IMR-90 (cell line): Measurements from ENCODE around the gene RAD51B. TPM values are rescaled to one million over a fixed set of nuclear protein-coding genes. Genes with fewer than 3 reads are reported as not detected.

Experiments used
- ATAC-seq: fragments of 200-7000 bp; cut with Tn5 transposase; 2 replicates; pipeline ENCODE4 v1.9.1; 2020; ENCODE audit warnings: low read depth, mild to moderate bottlenecking, moderate library complexity
- BruUV-seq: library from RNA; stranded (reverse); fragments of 400-500 nt; replicated peaks from 2 replicates; lab custom pipeline; 2021; lab: Mats Ljungman, UMichigan
- CTCF ChIA-PET: fragments of 300-600 bp; formaldehyde crosslinking; extraction: SDS; loops from one replicate; lab custom pipeline; 2021; ENCODE audit warnings: antibody characterized with exemption; lab: Yijun Ruan, JAX
- POLR2A ChIA-PET: fragments of 300-600 bp; sonication (Branson Sonifier 250); formaldehyde crosslinking; loops from one replicate; lab custom pipeline; 2022; ENCODE audit warnings: antibody characterized with exemption; ENCODE audit not compliant: unreplicated experiment; lab: Charles Lee
- DNase-seq: peaks from one replicate; pipeline ENCODE4 v3.0.0; 2013
- H2AFZ ChIP-seq: replicated peaks from 2 replicates; pipeline ENCODE3; 2013; ENCODE audit warnings: low read length, mild to moderate bottlenecking; ENCODE audit not compliant: poor library complexity
- H2AK5ac ChIP-seq: 2 replicates; pipeline ENCODE4 v1.6.1; 2013; ENCODE audit warnings: low read depth, low read length, inconsistent platforms
- H2AK9ac ChIP-seq: replicated peaks from 2 replicates; pipeline ENCODE3; 2013; ENCODE audit warnings: mild to moderate bottlenecking, low read depth, low read length, moderate library complexity; ENCODE audit not compliant: poor library complexity
- H2BK120ac ChIP-seq: 2 replicates; pipeline ENCODE4 v1.6.1; 2013; ENCODE audit warnings: low read depth, low read length, inconsistent platforms
- H2BK15ac ChIP-seq: 3 replicates; pipeline ENCODE4 v1.6.1; 2013; ENCODE audit warnings: low read depth, low read length, inconsistent platforms
- H2BK20ac ChIP-seq: 2 replicates; pipeline ENCODE4 v1.6.1; 2013; ENCODE audit warnings: low read depth, mild to moderate bottlenecking, inconsistent platforms, low read length, moderate library complexity
- H2BK5ac ChIP-seq: 2 replicates; pipeline ENCODE4 v1.6.1; 2013; ENCODE audit warnings: mild to moderate bottlenecking, low read depth, low read length, inconsistent platforms; ENCODE audit not compliant: poor library complexity, severe bottlenecking
- H3K14ac ChIP-seq: replicated peaks from 2 replicates; pipeline ENCODE4 v1.6.1; 2013; ENCODE audit warnings: low read depth, low read length, inconsistent platforms
- H3K18ac ChIP-seq: 2 replicates; pipeline ENCODE4 v1.6.1; 2013; ENCODE audit warnings: low read depth, low read length, control low read depth
- H3K23ac ChIP-seq: 2 replicates; pipeline ENCODE4 v1.6.1; 2013; ENCODE audit warnings: low read depth, low read length, inconsistent platforms
- H3K27ac ChIP-seq: 2 replicates; pipeline ENCODE4 v1.5.1; 2013; ENCODE audit warnings: mild to moderate bottlenecking, control low read depth, low read length; ENCODE audit not compliant: insufficient read depth
- H3K27me3 ChIP-seq: 2 replicates; pipeline ENCODE4 v1.6.1; 2013; ENCODE audit warnings: low read length; ENCODE audit not compliant: control insufficient read depth, insufficient read depth
- H3K36me3 ChIP-seq: 2 replicates; pipeline ENCODE4 v1.6.1; 2013; ENCODE audit warnings: low read length, mixed read lengths; ENCODE audit not compliant: control insufficient read depth, insufficient read depth
- H3K4ac ChIP-seq: 2 replicates; pipeline ENCODE4 v1.6.1; 2013; ENCODE audit warnings: low read depth, low read length, inconsistent platforms
- H3K4me1 ChIP-seq: 2 replicates; pipeline ENCODE4 v1.6.1; 2013; ENCODE audit warnings: low read length, mixed read lengths; ENCODE audit not compliant: control insufficient read depth, insufficient read depth
- H3K4me2 ChIP-seq: 2 replicates; pipeline ENCODE4 v1.6.1; 2013; ENCODE audit warnings: low read depth, mild to moderate bottlenecking, control low read depth, low read length, moderate library complexity
- H3K4me3 ChIP-seq: 2 replicates; pipeline ENCODE4 v1.5.1; 2013; ENCODE audit warnings: low read depth, mild to moderate bottlenecking, control low read depth, low read length, moderate library complexity; ENCODE audit not compliant: insufficient read depth
- H3K56ac ChIP-seq: 2 replicates; pipeline ENCODE4 v1.6.1; 2013; ENCODE audit warnings: low read length, inconsistent platforms; ENCODE audit not compliant: insufficient read depth; ENCODE audit errors: extremely low read depth
- H3K79me1 ChIP-seq, 2 experiments: 2 replicates each; pipeline ENCODE4 v1.6.1; 2013; ENCODE audit warnings: low read length in 2 of 2, inconsistent platforms in 1 of 2, low read depth in 1 of 2
- H3K9ac ChIP-seq: 2 replicates; pipeline ENCODE4 v1.6.1; 2013; ENCODE audit warnings: low read depth, low read length, control low read depth
- H3K9me1 ChIP-seq: 2 replicates; pipeline ENCODE4 v1.6.1; 2013; ENCODE audit warnings: low read length, inconsistent platforms; ENCODE audit not compliant: insufficient read depth
- H3K9me3 ChIP-seq: 2 replicates; pipeline ENCODE4 v1.6.1; 2013; ENCODE audit warnings: low read length; ENCODE audit not compliant: control insufficient read depth, insufficient read depth
- H4K20me1 ChIP-seq: 2 replicates; pipeline ENCODE4 v1.6.1; 2013; ENCODE audit warnings: low read length, inconsistent platforms; ENCODE audit not compliant: insufficient read depth
- H4K5ac ChIP-seq: 2 replicates; pipeline ENCODE4 v1.6.1; 2013; ENCODE audit warnings: mild to moderate bottlenecking, low read depth, low read length, control low read depth
- H4K8ac ChIP-seq, 2 experiments: 2 replicates each; pipeline ENCODE4 v1.6.1; 2013; ENCODE audit warnings: low read depth in 2 of 2, low read length in 2 of 2, control low read depth in 1 of 2, inconsistent platforms in 1 of 2
- H4K91ac ChIP-seq: 2 replicates; pipeline ENCODE4 v1.6.1; 2013; ENCODE audit warnings: low read depth, low read length, inconsistent platforms; ENCODE audit not compliant: insufficient read depth
- FOS ChIP-seq: fragments of 150-350 bp; IDR thresholded peaks from 2 replicates; pipeline ENCODE4 v1.6.1; 2016; ENCODE audit warnings: low read depth, low read length
- MAFK ChIP-seq: IDR thresholded peaks from 2 replicates; pipeline ENCODE4 v1.6.1; 2012; ENCODE audit warnings: low read depth, low read length, improper control_type of control experiment
- USF2 ChIP-seq: fragments of 150-350 bp; IDR thresholded peaks from 2 replicates; pipeline ENCODE4 v1.6.1; 2017; ENCODE audit warnings: mild to moderate bottlenecking, antibody characterized with exemption, low read length, low read depth
- WGBS, 2 experiments: methylation state at CpG; one replicate each; pipeline versions ENCODE4 v1.1.5 to v1.1.7; 2013; ENCODE audit warnings: missing lambda C conversion rate in 2 of 2; ENCODE audit not compliant: insufficient read length in 1 of 2; ENCODE audit errors: extremely low coverage in 2 of 2; 5-methylcytosine and 5-hydroxymethylcytosine counted together
- dilution Hi-C: fragments of 300-500 bp; cut with HindIII; formaldehyde crosslinking; loops from one replicate; pipeline ENCODE4 v1.14.3; 2018; ENCODE audit warnings: low sequenced_read_pairs; ENCODE audit not compliant: unreplicated experiment
- in situ Hi-C: fragments of 300-500 bp; cut with MboI; formaldehyde crosslinking; loops from 3 replicates; pipeline ENCODE4 v1.14.3; 2019; ENCODE audit warnings: low sequenced_read_pairs, inconsistent platforms, mixed read lengths
- intact Hi-C: fragments of 100-400 bp; cut with micrococcal nuclease; formaldehyde crosslinking; loops from 2 replicates; pipeline ENCODE4 v1.10.0; 2022
- polyA plus RNA-seq, 3 experiments: library from polyadenylated mRNA; depleted of rRNA; stranded (reverse); fragments of >200 nt; gene quantifications; 2 replicates each; pipeline ENCODE4 v1.2.3, GENCODE V29; 2012; ENCODE audit warnings: low replicate concordance in 1 of 3
- total RNA-seq: library from RNA; depleted of rRNA; stranded (reverse); fragments of >200 nt; gene quantifications from 2 replicates; pipeline ENCODE4 v1.2.3, GENCODE V29; 2012

RAD51B gene
- total and polyA plus RNA-seq, 2 of the 4 experiments (the other 2 are of a cell fraction) = 5.1 to 18.8 TPM

GRCh38 chr14:67919259-67920032, 99.9 kb downstream of the RAD51B start (continued):
- no peak for TF ChIP-seq USF2

DNA sequence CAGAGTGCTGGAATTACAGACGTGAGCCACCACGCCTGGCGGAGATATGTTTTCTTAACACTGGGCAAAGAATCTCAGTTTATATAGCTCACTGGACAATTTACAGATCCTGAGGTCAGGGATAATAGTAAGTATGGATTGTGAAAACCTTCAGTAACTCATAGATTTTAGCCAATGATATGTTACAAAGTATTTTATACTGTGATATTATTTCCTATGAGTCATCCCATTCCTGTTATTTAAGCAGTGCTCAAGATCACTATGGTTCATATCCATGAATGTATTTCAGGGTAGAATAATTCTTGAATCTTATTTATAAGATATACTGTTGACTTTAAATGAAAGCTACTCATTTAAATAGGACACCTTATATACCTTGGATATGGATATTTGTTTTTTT, 107.2 kb downstream of the RAD51B start:
- DNase-seq = no peak
- Histone ChIP-seq H3K9me1 (no peaks in the 10 kb centered on the region), H3K27me3 (no peaks in the 10 kb centered on the region), H3K36me3 (no peaks in the 10 kb centered on the region), H4K8ac (no peak overlapping the region), H3K9me3 (peaks cover 3% of the 10 kb centered on the region; the same call in 1 of the 2 replicates), H2AK9ac (no peak overlapping the region), H3K14ac (no peak overlapping the region), H3K23ac (no peak overlapping the region), H3K27ac (no peak overlapping the region), H3K4me3 (no peak overlapping the region), H3K18ac (no peak overlapping the region), H3K4ac (no peak overlapping the region), H3K56ac (no peak overlapping the region), H2AFZ (no peak overlapping the region), H3K4me1 (no peaks in the 10 kb centered on the region), H3K79me1 (no peaks in the 10 kb centered on the region), H2AK5ac (no peak overlapping the region), H3K4me2 (no peak overlapping the region), H2BK5ac (no peak overlapping the region), H4K5ac (no peak overlapping the region), H4K20me1 (no peaks in the 10 kb centered on the region), H2BK120ac (no peak overlapping the region), H2BK15ac (no peak overlapping the region), H4K91ac (no peak overlapping the region), H2BK20ac (no peak overlapping the region), H3K9ac (no peak overlapping the region)
- in situ Hi-C loops (no loop called here), dilution Hi-C loops (no loop called here), intact Hi-C loops (no loop called here)
- no peak for ATAC-seq
- ChIA-PET CTCF (interaction anchor here (1.0 kb wide), 1 partner anchor 10 kb away, joined by 3 read pairs; no protein-coding TSS in a partner anchor), POLR2A (no interaction called here)
- BruUV-seq = no TSS peak
- WGBS, 2 experiments = no CpG with 5 or more reads among the region's 3 CpGs
- no peak for TF ChIP-seq MAFK
- 0 out of 2 replicates have a peak, but pooled peaks have one; percentile 12 for TF ChIP-seq FOS
